Colonic mucosa (tissue), 4 donors: ENCODE results near the gene DOK3. TPM values are rescaled to one million over a fixed set of nuclear protein-coding genes. Genes with fewer than 3 reads are reported as not detected.

Experiments
- DNase-seq: peaks from one replicate; pipeline ENCODE4 v3.0.0-alpha.2; 2020
- H3K27ac ChIP-seq: fragments of 200-600 bp; one replicate; pipeline ENCODE4 v1.8.0; 2021
- H3K27me3 ChIP-seq: fragments of 200-600 bp; one replicate; pipeline ENCODE4 v1.8.0; 2021
- H3K36me3 ChIP-seq: fragments of 200-600 bp; one replicate; pipeline ENCODE4 v1.8.0; 2021
- H3K4me1 ChIP-seq: fragments of 200-600 bp; one replicate; pipeline ENCODE4 v1.8.0; 2021; ENCODE audit warnings: mild to moderate bottlenecking
- H3K4me3 ChIP-seq: fragments of 200-600 bp; one replicate; pipeline ENCODE4 v1.8.0; 2021
- H3K9ac ChIP-seq, 2 donors: one replicate each; pipeline ENCODE4 v1.7.0; 2013; ENCODE audit warnings: control low read depth in 2 of 2, low read depth in 2 of 2, low read length in 2 of 2
- H3K9me3 ChIP-seq: fragments of 200-600 bp; one replicate; pipeline ENCODE4 v1.8.0; 2021
- intact Hi-C: fragments of 100-400 bp; cut with DNase I; formaldehyde crosslinking; loops from one replicate; pipeline ENCODE4 v1.14.1; 2022
- total RNA-seq, 2 donors: library from RNA; stranded (reverse); fragmentation: NEBNext Ultra II Directional in 1 of 2; extraction: Animal tissue kit (Norgen Biotek cat#: 25700) in 1 of 2; gene quantifications; one replicate each; pipeline ENCODE4 v1.2.1, GENCODE V29; 2021
- TF ChIP-seq, protein P1 (sequence below): fragments of 200-600 bp; IDR thresholded peaks from one replicate; pipeline ENCODE4 v1.8.0; 2022; ENCODE audit warnings: antibody characterized with exemption, mild to moderate bottlenecking
- donor health status: healthy.
- donor health status: DM: no; HTN: no; CAD: no.
- donor health status: DM: no; HTN: no; CAD: no.

DOK3 gene
- total RNA-seq, 2 donors from 2014 or later: 4.1 to 8.9 TPM

DNA sequence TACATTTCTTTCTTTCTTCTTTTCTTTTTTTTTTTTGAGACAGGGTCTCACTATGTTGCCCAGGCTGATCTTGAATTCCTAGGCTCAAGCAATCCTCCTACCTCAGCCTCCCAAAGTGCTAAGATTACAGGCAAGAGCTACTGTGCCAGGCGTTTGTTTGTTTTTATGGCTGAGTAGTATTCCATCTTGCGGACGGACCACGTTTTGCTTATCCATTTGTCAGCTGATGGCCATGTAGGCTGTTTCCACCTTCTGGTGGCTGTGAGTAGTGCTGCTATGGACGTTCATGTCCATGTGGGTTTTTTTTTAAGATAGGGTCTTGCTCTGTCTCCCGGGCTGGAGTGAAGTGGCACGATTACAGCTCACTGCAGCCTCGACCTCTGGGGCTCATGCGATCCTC is 2.5 kb downstream of the DOK3 start:
- Histone ChIP-seq H3K4me3 (no peak overlapping the region), H3K9ac (no peak overlapping the region), H3K36me3 (peaks cover 9% of the 10 kb centered on the region), H3K27me3 (no peaks in the 10 kb centered on the region), H3K4me1 (no peaks in the 10 kb centered on the region), H3K27ac (no peak overlapping the region), H3K9me3 (no peaks in the 10 kb centered on the region)
- no peak for DNase-seq
- TF ChIP-seq, protein P1, sequence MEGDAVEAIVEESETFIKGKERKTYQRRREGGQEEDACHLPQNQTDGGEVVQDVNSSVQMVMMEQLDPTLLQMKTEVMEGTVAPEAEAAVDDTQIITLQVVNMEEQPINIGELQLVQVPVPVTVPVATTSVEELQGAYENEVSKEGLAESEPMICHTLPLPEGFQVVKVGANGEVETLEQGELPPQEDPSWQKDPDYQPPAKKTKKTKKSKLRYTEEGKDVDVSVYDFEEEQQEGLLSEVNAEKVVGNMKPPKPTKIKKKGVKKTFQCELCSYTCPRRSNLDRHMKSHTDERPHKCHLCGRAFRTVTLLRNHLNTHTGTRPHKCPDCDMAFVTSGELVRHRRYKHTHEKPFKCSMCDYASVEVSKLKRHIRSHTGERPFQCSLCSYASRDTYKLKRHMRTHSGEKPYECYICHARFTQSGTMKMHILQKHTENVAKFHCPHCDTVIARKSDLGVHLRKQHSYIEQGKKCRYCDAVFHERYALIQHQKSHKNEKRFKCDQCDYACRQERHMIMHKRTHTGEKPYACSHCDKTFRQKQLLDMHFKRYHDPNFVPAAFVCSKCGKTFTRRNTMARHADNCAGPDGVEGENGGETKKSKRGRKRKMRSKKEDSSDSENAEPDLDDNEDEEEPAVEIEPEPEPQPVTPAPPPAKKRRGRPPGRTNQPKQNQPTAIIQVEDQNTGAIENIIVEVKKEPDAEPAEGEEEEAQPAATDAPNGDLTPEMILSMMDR: no peak
- intact Hi-C loops: no loop called here

DNA sequence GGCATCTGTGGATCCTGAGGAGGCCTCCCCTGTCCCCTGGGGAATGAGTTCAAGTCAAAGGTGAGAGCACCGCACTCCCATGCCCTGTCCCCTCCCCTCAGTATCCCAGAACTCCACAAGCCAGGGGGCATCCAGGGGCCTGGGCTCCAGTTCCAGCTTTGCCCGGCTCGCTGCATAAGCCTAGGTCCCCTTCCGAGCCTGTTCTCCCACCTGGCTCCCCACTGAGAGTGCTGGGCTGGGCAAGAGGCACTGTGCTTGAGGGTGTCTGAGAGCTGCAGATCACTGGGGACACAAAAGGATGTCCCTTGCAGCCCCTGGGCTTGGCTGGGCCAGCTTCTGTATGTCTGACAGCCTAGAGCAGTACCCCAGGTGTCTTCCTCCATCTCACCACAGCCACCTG is 4.6 kb downstream of the DOK3 start:
- intact Hi-C loops: no loop called here
- Histone ChIP-seq H3K9ac (no peak overlapping the region), H3K4me1 (no peaks in the 10 kb centered on the region), H3K4me3 (no peak overlapping the region), H3K27ac (no peak overlapping the region), H3K36me3 (no peaks in the 10 kb centered on the region), H3K9me3 (no peaks in the 10 kb centered on the region), H3K27me3 (no peaks in the 10 kb centered on the region)
- TF ChIP-seq, protein P1: no peak
- DNase-seq: no peak

DNA sequence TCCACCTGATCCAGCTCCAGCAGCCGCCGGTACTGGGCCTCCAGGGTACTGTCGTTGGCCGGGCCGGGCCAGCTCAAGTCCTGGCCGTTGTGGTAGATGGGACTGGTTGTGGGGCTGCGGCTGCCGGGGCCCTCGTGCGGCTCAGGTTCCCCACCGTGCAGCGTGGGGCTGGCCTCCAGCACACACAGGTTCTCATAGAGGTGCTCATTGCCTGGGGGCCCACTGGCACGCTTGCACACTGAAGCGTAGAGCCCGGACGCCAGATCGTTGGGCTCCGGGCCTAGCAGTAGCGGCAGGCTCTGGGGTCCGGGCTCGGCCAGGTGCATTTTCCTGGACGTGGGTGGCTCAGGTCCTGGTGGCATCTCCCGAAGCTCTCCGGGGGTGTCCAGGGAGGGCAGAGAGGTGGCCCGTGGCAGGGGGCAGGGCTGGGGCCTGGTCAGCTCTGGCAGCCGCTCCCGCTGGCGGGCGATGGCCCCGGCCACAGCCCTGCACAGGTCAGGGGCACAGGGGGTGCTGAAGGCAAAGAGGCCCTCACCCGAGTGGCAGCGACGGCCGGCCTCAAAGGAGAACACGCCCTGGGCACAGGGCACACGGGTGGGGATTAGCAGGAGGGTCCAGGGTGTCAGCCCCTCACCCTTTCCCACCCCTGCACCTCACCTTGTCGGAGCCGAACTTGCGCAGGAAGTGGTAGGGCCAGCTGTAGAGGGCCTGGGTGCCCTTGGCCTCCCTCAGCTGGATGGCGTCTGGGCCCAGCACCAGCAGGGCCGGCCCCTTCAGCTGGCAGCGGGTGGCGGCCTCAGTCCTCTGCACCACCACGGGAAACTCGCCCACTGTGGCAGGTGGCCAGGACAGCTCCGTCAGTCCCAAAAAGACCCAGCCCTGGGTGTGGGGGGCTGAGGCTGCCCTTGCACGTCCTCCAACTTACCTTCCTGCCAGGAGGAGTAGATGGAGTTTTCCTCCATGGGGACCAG is 5.3 kb downstream of the DOK3 start:
- no peak overlapping the region for H3K9ac ChIP-seq
- H3K4me1 ChIP-seq: no peaks in the 10 kb centered on the region
- H3K4me3 ChIP-seq: no peak overlapping the region
- no peak overlapping the region for H3K27ac ChIP-seq
- intact Hi-C loops: loop anchor here (5.0 kb wide), 3 partner anchors 47 to 192 kb away; partner anchors contain the start of gene MXD3
- no peaks in the 10 kb centered on the region for H3K27me3 ChIP-seq
- no peaks in the 10 kb centered on the region for H3K36me3 ChIP-seq
- H3K9me3 ChIP-seq: no peaks in the 10 kb centered on the region
- TF ChIP-seq, protein P1: no peak
- DNase-seq: no peak

DNA sequence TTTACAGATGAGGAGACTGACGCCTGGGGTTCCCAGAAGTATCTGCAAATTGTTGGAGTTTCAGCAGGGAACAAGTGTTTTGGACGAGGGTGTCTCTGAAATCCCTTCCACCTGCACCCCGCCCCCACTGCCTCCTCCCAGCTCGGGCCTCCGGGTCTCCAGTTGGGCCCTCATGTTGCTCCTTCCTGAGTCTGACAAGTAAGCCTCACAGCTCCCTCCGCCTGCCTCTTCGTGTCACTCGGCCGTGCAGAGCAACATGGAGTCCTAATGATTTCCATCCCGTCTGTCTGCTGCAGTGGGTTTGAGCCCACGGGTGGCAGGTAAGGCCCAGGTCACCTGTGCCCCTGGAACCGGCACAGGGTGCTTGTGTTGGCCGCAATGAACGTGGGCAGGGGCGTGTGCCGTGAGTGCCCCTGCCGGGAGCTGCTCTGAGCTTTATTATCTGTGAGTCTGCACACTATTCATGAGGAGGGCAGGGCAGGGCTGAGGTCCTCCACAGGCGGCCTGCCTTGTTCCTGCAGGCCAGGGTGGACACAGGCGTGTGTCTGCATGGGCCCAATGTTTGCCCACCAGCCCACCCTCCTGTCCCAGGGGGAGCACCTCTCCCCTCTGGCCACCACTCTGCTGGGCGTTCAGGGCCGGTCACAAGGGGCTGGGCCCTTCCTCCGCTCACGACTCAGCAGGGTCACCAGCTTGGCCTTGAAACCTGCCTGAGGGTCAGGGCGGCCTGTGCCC is 6.1 kb downstream of the DOK3 start:
- DNase-seq: no peak
- Histone ChIP-seq H3K9ac (no peak overlapping the region), H3K9me3 (no peaks in the 10 kb centered on the region), H3K36me3 (no peaks in the 10 kb centered on the region), H3K4me3 (no peak overlapping the region), H3K27me3 (no peaks in the 10 kb centered on the region), H3K27ac (no peak overlapping the region), H3K4me1 (no peaks in the 10 kb centered on the region)
- TF ChIP-seq, protein P1: no peak
- intact Hi-C loops: loop anchor here (5.0 kb wide), 3 partner anchors 46 to 191 kb away; partner anchors contain the start of gene MXD3

DNA sequence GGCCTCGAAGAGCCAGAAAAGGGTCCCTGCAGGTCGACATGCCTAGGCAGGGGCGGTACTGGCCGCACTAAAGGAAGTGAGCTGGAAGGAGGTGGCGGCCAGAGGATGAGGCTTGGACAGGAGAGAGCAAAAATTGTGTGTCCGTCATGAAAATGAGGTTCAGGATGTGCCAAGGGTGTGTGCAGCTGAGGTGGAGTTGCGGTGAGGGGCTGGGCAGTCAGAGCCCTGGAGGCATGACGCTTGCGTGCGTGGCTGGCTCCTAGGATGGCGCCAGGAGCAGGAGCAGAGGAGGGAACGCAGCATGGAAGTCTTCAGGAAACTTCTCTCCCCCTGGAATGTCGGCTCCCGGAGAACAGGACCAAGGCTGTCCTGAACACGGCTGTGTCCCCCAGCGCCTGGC is 6.7 kb downstream of the DOK3 start:
- no peak overlapping the region for H3K27ac ChIP-seq
- H3K9me3 ChIP-seq: no peaks in the 10 kb centered on the region
- no peak overlapping the region for H3K4me3 ChIP-seq
- TF ChIP-seq, protein P1: no peak
- H3K27me3 ChIP-seq: no peaks in the 10 kb centered on the region
- H3K4me1 ChIP-seq: peaks cover 6% of the 10 kb centered on the region
- H3K9ac ChIP-seq: no peak overlapping the region
- no peak for DNase-seq
- H3K36me3 ChIP-seq: no peaks in the 10 kb centered on the region
- intact Hi-C loops: loop anchor here (5.0 kb wide), 3 partner anchors 46 to 191 kb away; partner anchors contain the start of gene MXD3
